ENCODE measurements around the gene TOGARAM2. TPM values are rescaled to one million over a fixed set of nuclear protein-coding genes. Genes with fewer than 3 reads are reported as not detected.
A peak's percentile ranks its signal among the peaks of the same experiment; 100 is the strongest.
"Not testable (repeated sequence)": the region's sequence is repeated elsewhere in the genome, so short reads cannot be mapped to it uniquely, and the experiment has no call there.

The TOGARAM2 gene
- total and polyA plus RNA-seq, 2 experiments from 2014 or later, result 0.03 TPM; not detected in 1

DNA sequence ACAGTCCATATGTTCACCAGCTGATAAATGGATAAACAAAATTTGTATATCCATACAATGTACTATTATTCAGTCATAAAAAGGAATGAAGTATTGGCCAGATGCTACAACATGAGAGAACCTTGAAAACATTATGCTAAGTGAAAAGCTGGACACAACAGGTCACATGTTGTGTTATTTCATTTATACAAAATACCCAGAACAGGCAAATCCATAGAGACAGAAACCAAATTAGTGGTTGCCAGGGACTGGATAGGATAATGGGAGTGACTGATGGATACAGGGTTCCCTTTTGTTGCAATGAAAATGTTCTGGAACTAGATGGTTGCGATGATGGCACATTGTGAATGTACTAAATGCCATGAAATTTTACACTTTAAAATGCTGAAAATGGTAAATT lies 103.5 kb downstream of the TOGARAM2 start:
- H3K9me3 ChIP-seq (ENCODE audit: low read depth), result no peaks in the 10 kb centered on the region
- H3K4me3 ChIP-seq, result no peak overlapping the region
- H3K27me3 ChIP-seq, result no peaks in the 10 kb centered on the region
- DNase-seq (ENCODE audit: low read depth in 1 of 2, low spot score in 1 of 2), result no peak
- H3K36me3 ChIP-seq, result no peaks in the 10 kb centered on the region
- no peaks in the 10 kb centered on the region for H3K4me1 ChIP-seq (ENCODE audit: low read depth)
- no peak overlapping the region for H3K27ac ChIP-seq
- TF ChIP-seq, protein P1, sequence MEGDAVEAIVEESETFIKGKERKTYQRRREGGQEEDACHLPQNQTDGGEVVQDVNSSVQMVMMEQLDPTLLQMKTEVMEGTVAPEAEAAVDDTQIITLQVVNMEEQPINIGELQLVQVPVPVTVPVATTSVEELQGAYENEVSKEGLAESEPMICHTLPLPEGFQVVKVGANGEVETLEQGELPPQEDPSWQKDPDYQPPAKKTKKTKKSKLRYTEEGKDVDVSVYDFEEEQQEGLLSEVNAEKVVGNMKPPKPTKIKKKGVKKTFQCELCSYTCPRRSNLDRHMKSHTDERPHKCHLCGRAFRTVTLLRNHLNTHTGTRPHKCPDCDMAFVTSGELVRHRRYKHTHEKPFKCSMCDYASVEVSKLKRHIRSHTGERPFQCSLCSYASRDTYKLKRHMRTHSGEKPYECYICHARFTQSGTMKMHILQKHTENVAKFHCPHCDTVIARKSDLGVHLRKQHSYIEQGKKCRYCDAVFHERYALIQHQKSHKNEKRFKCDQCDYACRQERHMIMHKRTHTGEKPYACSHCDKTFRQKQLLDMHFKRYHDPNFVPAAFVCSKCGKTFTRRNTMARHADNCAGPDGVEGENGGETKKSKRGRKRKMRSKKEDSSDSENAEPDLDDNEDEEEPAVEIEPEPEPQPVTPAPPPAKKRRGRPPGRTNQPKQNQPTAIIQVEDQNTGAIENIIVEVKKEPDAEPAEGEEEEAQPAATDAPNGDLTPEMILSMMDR (IDR thresholded peaks at IDR 0.05; ENCODE audit: low read depth, low read length), result no peak

DNA sequence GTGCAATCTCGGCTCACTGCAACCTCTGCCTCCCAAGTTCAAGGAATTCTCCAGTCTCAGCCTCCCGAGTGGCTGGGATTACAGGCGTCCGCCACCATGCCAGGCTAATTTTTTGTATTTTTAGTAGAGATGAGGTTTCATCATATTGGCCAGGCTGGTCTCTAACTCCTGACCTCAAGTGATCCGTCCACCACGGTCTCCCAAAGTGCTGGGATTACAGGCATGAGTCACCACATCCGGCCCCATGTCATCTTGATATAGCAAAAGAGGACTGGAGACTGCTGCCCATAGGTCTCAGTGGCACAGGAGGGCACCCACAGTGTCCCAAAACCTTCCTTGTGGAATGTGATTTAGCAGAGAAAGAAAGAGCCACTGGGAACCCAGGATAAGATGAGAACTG lies 109.2 kb downstream of the TOGARAM2 start:
- not testable (repeated sequence) for H3K27ac ChIP-seq; H3K4me1 ChIP-seq (ENCODE audit: low read depth); H3K36me3 ChIP-seq; H3K4me3 ChIP-seq; H3K9me3 ChIP-seq (ENCODE audit: low read depth); H3K27me3 ChIP-seq
- peak in 1 of 2 donors; percentile 24 for DNase-seq (ENCODE audit: low read depth in 1 of 2, low spot score in 1 of 2)

DNA sequence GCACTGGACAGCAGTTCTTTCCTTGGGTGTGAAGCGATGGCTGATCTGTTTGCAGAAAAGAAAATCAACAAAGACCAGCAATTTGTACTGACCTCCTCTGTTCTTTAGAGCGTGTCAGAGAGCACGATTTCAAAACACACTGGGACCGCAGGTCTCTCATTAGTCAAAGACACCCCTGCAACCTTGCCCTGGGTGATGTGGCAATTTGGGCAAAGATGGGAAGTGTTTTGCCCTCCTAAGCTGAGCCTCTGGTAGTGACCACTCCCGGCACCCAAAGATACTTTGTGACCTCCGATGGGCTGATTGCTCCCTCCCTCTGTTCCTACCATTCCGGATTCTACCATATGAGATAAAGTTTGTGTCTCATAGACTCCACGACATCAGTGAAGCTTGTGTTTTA lies 115.9 kb downstream of the TOGARAM2 start:
- H3K36me3 ChIP-seq, result no peaks in the 10 kb centered on the region
- no peaks in the 10 kb centered on the region for H3K27me3 ChIP-seq
- H3K9me3 ChIP-seq (ENCODE audit: low read depth), result no peaks in the 10 kb centered on the region
- no peaks in the 10 kb centered on the region for H3K4me1 ChIP-seq (ENCODE audit: low read depth)
- no peak overlapping the region for H3K27ac ChIP-seq
- TF ChIP-seq, protein P1 (IDR thresholded peaks at IDR 0.05; ENCODE audit: low read depth, low read length), result no peak
- no peak for DNase-seq (ENCODE audit: low read depth in 1 of 2, low spot score in 1 of 2)
- no peak overlapping the region for H3K4me3 ChIP-seq

DNA sequence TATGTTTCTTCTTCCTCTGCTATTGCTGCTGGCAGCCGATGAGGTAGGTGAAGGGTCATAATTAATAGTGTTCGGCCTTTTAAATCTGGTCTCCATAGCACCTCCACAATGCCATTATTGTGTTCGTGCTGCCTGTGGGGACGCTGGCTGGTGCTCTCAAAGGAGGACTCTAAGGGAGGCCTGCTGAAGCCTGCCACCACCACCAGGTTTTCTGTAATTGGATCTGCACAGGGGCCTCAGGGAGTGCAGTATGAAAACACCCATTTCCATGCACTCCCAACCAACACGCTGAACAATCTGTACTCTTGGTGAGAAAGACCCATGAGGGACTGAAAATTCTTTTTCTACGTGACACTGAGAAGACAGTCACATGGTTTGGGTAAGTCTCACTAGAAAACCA lies 116.5 kb downstream of the TOGARAM2 start:
- Histone ChIP-seq H3K9me3 (ENCODE audit: low read depth) (no peaks in the 10 kb centered on the region), H3K27ac (no peak overlapping the region), H3K36me3 (no peaks in the 10 kb centered on the region), H3K4me3 (no peak overlapping the region), H3K4me1 (ENCODE audit: low read depth) (no peaks in the 10 kb centered on the region), H3K27me3 (no peaks in the 10 kb centered on the region)
- no peak for DNase-seq (ENCODE audit: low read depth in 1 of 2, low spot score in 1 of 2)
- TF ChIP-seq, protein P1 (IDR thresholded peaks at IDR 0.05; ENCODE audit: low read depth, low read length), result no peak

DNA sequence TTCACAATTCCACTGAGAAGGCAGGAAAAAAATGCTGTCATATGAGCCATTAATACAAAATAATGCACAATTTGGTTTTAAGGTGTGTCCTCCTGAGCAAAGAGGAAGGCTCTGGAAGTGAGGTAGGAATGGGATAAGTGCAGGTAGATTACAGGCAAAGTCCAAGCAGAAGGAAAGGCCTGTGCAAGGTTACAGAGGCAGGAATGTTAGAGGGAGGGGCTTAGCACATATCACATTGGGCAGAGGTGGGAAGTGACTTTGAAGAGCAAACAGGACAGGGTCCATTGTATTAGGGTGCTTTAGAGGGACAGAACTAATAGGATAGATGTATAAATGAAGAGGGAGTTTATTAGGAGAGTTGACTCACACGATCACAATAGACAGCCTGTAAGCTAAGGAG lies 119.5 kb downstream of the TOGARAM2 start:
- Histone ChIP-seq H3K27me3 (no peaks in the 10 kb centered on the region), H3K36me3 (no peaks in the 10 kb centered on the region), H3K9me3 (ENCODE audit: low read depth) (no peaks in the 10 kb centered on the region), H3K4me3 (no peak overlapping the region), H3K4me1 (ENCODE audit: low read depth) (no peaks in the 10 kb centered on the region), H3K27ac (no peak overlapping the region)
- TF ChIP-seq, protein P1 (IDR thresholded peaks at IDR 0.05; ENCODE audit: low read depth, low read length), result no peak
- DNase-seq (ENCODE audit: low read depth in 1 of 2, low spot score in 1 of 2), result no peak

Other genes with a start within 250 kb of the TOGARAM2 start
- 131 and 161 TPM in 2 replicates for gene PPP1CB, start 229.5 kb upstream of the TOGARAM2 start, total RNA-seq
- gene PPP1CB, start 229.5 kb upstream of the TOGARAM2 start, polyA plus RNA-seq, result 140 and 198 TPM in 2 replicates
- gene SPDYA, start 170.5 kb upstream of the TOGARAM2 start, total RNA-seq, result 0.21 and 1.4 TPM in 2 replicates
- gene SPDYA, start 170.5 kb upstream of the TOGARAM2 start, polyA plus RNA-seq, result 1.3 and 2.1 TPM in 2 replicates
- gene TRMT61B, start 111.0 kb upstream of the TOGARAM2 start, total RNA-seq, result 6.3 and 9.3 TPM in 2 replicates
- gene TRMT61B, start 111.0 kb upstream of the TOGARAM2 start, polyA plus RNA-seq, result 18.7 and 18.8 TPM in 2 replicates
- 34.1 and 52.8 TPM in 2 replicates for gene WDR43, start 86.6 kb upstream of the TOGARAM2 start, total RNA-seq
- gene WDR43, start 86.6 kb upstream of the TOGARAM2 start, polyA plus RNA-seq, result 16.9 and 29.8 TPM in 2 replicates
- gene PCARE, start 93.2 kb downstream of the TOGARAM2 start, total RNA-seq, result 0.49 and 0.57 TPM in 2 replicates
- 0.34 TPM in 1 of 2 replicates, not detected in the other for gene PCARE, start 93.2 kb downstream of the TOGARAM2 start, polyA plus RNA-seq
- gene CLIP4, start 134.1 kb downstream of the TOGARAM2 start, total RNA-seq, result 6.0 and 7.0 TPM in 2 replicates
- 4.2 and 7.9 TPM in 2 replicates for gene CLIP4, start 134.1 kb downstream of the TOGARAM2 start, polyA plus RNA-seq

Data from cardiac muscle cell (in vitro differentiated cells and primary cell).